ENCODE measurements around the gene HSPH1. TPM values are rescaled to one million over a fixed set of nuclear protein-coding genes. Genes with fewer than 3 reads are reported as not detected.

The HSPH1 gene
- total RNA-seq, 1 donor from 2014 or later, result 26.3 TPM

DNA sequence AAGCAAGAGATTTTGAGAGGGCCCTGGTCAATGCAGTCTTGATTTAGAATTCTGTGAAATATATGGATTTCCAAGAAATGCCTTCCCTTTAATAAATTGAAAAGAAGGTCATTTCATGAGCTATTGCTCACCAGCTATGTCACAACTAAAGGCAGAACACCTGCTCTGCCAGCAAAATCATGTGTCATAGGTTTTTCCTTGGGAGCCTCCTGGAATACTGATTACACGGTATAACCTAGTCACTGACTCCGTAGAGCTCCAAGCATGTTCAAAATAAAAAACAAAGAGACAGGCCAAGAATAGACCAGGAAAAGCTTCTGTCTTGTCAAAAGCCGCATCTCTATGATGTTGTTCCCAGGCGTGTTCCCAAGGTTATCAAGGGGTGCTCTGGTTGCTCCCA lies 45.5 kb downstream of the HSPH1 start:
- no peaks in the 10 kb centered on the region for H3K27me3 ChIP-seq (ENCODE audit: control insufficient read depth, insufficient read depth, low read length)
- H3K4me3 ChIP-seq (ENCODE audit: low read depth, low read length), result no peak overlapping the region
- peak; percentile 83 for DNase-seq (ENCODE audit: low read depth)
- no peak for FAIRE-seq
- no peaks in the 10 kb centered on the region for H3K36me3 ChIP-seq (ENCODE audit: control insufficient read depth, insufficient read depth, low read length)
- TF ChIP-seq, protein P1, sequence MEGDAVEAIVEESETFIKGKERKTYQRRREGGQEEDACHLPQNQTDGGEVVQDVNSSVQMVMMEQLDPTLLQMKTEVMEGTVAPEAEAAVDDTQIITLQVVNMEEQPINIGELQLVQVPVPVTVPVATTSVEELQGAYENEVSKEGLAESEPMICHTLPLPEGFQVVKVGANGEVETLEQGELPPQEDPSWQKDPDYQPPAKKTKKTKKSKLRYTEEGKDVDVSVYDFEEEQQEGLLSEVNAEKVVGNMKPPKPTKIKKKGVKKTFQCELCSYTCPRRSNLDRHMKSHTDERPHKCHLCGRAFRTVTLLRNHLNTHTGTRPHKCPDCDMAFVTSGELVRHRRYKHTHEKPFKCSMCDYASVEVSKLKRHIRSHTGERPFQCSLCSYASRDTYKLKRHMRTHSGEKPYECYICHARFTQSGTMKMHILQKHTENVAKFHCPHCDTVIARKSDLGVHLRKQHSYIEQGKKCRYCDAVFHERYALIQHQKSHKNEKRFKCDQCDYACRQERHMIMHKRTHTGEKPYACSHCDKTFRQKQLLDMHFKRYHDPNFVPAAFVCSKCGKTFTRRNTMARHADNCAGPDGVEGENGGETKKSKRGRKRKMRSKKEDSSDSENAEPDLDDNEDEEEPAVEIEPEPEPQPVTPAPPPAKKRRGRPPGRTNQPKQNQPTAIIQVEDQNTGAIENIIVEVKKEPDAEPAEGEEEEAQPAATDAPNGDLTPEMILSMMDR (IDR thresholded peaks at IDR 0.05; ENCODE audit: insufficient read depth, low read length, severe bottlenecking), result no peak

DNA sequence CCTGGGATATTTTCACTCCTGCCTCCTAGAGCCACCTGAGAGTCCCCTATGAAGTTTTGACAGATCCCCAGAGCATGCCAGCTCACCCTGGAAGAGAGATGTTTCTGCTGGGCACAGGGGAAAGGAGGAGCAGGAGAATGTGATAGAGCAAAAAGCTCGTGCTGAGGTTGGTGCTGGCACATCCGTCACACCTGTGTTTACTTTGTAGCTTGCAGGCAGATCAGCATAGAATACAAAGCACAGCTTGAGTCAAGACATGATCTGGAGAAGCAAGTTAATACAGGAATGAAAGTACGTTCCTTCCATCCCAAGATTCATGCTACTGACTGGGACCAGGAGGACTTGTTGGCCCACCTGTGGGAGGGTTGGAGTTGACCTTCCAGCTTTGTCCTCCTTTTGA lies 46.1 kb downstream of the HSPH1 start:
- no peak overlapping the region for H3K4me3 ChIP-seq (ENCODE audit: low read depth, low read length)
- no peaks in the 10 kb centered on the region for H3K27me3 ChIP-seq (ENCODE audit: control insufficient read depth, insufficient read depth, low read length)
- TF ChIP-seq, protein P1 (IDR thresholded peaks at IDR 0.05; ENCODE audit: insufficient read depth, low read length, severe bottlenecking), result no peak
- no peaks in the 10 kb centered on the region for H3K36me3 ChIP-seq (ENCODE audit: control insufficient read depth, insufficient read depth, low read length)
- DNase-seq (ENCODE audit: low read depth) (peak; percentile 89), FAIRE-seq (no peak)

DNA sequence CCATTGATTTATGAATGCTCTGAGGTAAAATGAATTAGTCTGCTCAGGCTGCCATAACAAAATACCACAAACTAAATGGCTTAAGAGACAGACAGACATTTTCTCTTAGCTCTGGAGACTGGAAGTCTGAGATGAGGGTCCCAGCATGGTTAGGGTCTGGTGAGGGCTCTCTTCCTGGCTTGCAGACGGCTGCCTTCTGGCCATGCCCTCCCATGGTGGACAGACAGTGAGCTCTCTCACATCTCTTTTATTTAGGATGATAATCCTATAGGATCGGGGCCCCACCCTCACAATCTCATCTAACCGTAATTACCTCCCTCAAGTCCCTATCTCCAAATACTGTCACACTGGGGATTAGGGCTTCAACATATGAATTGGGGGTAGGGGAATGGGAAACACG lies 47.1 kb downstream of the HSPH1 start:
- TF ChIP-seq, protein P1 (IDR thresholded peaks at IDR 0.05; ENCODE audit: insufficient read depth, low read length, severe bottlenecking), result no peak
- Histone ChIP-seq H3K27me3 (ENCODE audit: control insufficient read depth, insufficient read depth, low read length) (no peaks in the 10 kb centered on the region), H3K4me3 (ENCODE audit: low read depth, low read length) (no peak overlapping the region), H3K36me3 (ENCODE audit: control insufficient read depth, insufficient read depth, low read length) (no peaks in the 10 kb centered on the region)
- no peak for DNase-seq (ENCODE audit: low read depth)
- FAIRE-seq, result no peak

DNA sequence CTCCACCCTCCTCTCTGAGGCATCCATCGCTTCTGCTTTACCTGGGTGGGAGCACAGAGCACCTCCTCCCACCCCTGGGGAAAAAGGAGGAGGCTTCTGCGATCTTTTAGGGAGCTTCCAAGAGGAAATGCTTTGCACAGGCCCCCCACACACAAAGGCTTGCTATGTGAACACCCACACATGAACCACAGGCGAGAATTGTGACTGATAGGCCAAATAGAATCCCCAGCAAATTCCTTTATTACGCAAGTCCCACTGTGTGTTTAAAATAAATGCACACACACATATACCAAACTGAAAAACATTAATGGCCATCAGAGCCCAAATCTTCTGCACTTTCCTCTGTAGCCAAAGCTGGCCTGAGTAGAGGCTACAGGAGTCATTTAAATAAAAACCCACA lies 50.6 kb downstream of the HSPH1 start:
- FAIRE-seq, result no peak
- no peak overlapping the region for H3K4me3 ChIP-seq (ENCODE audit: low read depth, low read length)
- no peak for DNase-seq (ENCODE audit: low read depth)
- H3K27me3 ChIP-seq (ENCODE audit: control insufficient read depth, insufficient read depth, low read length), result no peaks in the 10 kb centered on the region
- TF ChIP-seq, protein P1 (IDR thresholded peaks at IDR 0.05; ENCODE audit: insufficient read depth, low read length, severe bottlenecking), result no peak
- H3K36me3 ChIP-seq (ENCODE audit: control insufficient read depth, insufficient read depth, low read length), result no peaks in the 10 kb centered on the region

DNA sequence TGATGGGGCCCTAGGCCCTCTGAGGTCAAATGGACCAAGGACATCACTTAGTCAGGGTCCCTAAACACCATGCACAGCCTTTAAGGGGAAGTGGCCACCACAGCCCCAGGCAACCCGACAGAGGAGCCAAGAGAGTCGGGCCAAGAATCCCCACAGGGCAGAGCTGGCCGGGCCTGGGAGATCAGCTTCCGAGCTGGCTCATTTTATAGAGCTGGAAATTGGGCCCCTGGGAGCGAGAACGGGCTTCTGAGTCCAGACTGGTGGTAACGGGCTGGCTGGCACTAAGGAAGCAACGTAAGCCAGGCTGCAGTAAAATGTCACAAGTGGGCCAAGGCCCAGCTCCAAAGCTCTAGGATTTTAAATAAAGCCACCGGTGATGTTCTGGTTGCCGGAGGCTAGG lies 51.1 kb downstream of the HSPH1 start:
- H3K27me3 ChIP-seq (ENCODE audit: control insufficient read depth, insufficient read depth, low read length), result no peaks in the 10 kb centered on the region

DNA sequence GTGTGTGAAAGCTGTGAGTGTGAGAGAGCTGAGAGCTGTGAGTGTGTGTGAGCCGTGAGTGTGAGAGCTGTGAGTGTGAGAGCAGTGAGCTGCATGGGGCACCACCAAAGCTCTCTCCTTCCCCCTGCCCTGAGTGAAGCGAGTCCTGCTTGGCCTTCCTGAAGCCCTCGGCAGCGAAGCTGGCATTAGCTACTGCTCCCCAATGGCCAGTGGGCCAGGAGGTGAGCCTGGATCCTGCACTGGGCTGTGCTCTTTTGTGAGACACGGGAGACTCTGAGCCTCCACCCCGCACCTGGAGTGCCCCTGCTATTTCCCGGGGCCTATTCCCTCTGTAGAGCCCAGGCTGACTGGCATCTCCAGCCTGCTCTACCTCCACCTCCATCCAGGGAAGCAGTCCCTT lies 51.5 kb downstream of the HSPH1 start:
- DNase-seq (ENCODE audit: low read depth), result no peak
- H3K27me3 ChIP-seq (ENCODE audit: control insufficient read depth, insufficient read depth, low read length), result no peaks in the 10 kb centered on the region
- peak; percentile 84 for FAIRE-seq

More for the DNA sequence above, 51.1 kb downstream of the HSPH1 start:
- no peak for FAIRE-seq
- TF ChIP-seq, protein P1 (IDR thresholded peaks at IDR 0.05; ENCODE audit: insufficient read depth, low read length, severe bottlenecking), result no peak
- H3K36me3 ChIP-seq (ENCODE audit: control insufficient read depth, insufficient read depth, low read length), result no peaks in the 10 kb centered on the region
- no peak overlapping the region for H3K4me3 ChIP-seq (ENCODE audit: low read depth, low read length)
- no peak for DNase-seq (ENCODE audit: low read depth)

More for the DNA sequence above, 51.5 kb downstream of the HSPH1 start:
- Histone ChIP-seq H3K4me3 (ENCODE audit: low read depth, low read length) (no peak overlapping the region), H3K36me3 (ENCODE audit: control insufficient read depth, insufficient read depth, low read length) (no peaks in the 10 kb centered on the region)
- TF ChIP-seq, protein P1 (IDR thresholded peaks at IDR 0.05; ENCODE audit: insufficient read depth, low read length, severe bottlenecking), result no peak
